Duodenal mucosa (tissue), 2 donors: Measurements from ENCODE around the gene PIKFYVE.

ENCODE experiments used
- H3K27ac ChIP-seq: one replicate; pipeline ENCODE4 v1.7.0; 2013; ENCODE audit warnings: low read depth, low read length
- H3K27me3 ChIP-seq, 2 donors: one replicate each; pipeline ENCODE4 v1.7.0; 2013; ENCODE audit warnings: low read length in 2 of 2, control low read depth in 1 of 2; ENCODE audit not compliant: insufficient read depth in 2 of 2, control insufficient read depth in 1 of 2
- H3K36me3 ChIP-seq, 2 donors: one replicate each; pipeline ENCODE4 v1.7.0; 2013; ENCODE audit warnings: low read length in 2 of 2, control low read depth in 1 of 2; ENCODE audit not compliant: insufficient read depth in 2 of 2, control insufficient read depth in 1 of 2
- H3K4me1 ChIP-seq, 2 donors: one replicate each; pipeline ENCODE4 v1.7.0; 2013; ENCODE audit warnings: low read length in 2 of 2, control low read depth in 1 of 2; ENCODE audit not compliant: insufficient read depth in 2 of 2, control insufficient read depth in 1 of 2
- H3K4me3 ChIP-seq, 2 donors: one replicate each; pipeline ENCODE4 v1.7.0; 2013; ENCODE audit warnings: low read length in 2 of 2, low read depth in 1 of 2
- H3K9ac ChIP-seq, 2 donors: one replicate each; pipeline ENCODE4 v1.7.0; 2013; ENCODE audit warnings: low read length in 2 of 2, low read depth in 1 of 2
- H3K9me3 ChIP-seq, 2 donors: one replicate each; pipeline ENCODE4 v1.7.0; 2013; ENCODE audit warnings: low read length in 2 of 2, control low read depth in 1 of 2; ENCODE audit not compliant: control insufficient read depth in 1 of 2

The PIKFYVE gene

DNA sequence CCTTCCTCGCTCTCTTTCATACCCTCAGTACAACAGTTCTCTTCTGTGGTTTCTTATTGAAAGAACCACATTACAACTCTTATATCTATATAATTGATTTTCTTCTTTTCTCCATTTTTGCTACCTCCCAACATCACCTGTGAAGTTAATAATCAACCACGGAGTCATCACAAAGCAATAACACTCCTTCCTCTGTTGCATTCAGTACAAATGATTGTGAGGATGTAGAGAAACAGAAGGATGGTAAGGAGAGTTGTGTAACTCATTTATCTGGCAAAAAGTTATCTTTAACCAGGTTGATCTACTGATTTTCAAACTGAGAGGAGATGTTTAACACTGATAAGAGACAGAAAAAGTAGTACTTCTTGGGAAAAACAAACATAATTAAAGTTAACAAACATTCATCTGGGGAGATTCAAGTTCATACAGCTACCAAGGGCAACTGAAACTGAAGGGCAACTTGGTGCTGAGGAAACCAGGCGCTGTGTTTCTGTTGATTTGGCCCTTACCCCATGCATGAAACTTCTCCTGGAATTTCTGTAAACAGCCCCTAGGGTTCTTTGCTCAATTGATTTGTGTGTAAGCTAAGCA, 25.3 kb upstream of the PIKFYVE start:
- no peak overlapping the region for H3K4me3 ChIP-seq
- no peak overlapping the region for H3K9ac ChIP-seq
- H3K27ac ChIP-seq, result no peak overlapping the region
- H3K4me1 ChIP-seq, result peaks cover 0 to 17% of the 10 kb centered on the region in 2 donors
- no peaks in the 10 kb centered on the region for H3K9me3 ChIP-seq
- H3K27me3 ChIP-seq, result no peaks in the 10 kb centered on the region
- H3K36me3 ChIP-seq, result peaks cover 48 to 69% of the 10 kb centered on the region in 2 donors

GRCh38 chr2:208244422-208244821, 21.6 kb upstream of the PIKFYVE start:
- H3K36me3 ChIP-seq, result peaks cover 46 to 79% of the 10 kb centered on the region in 2 donors
- no peak overlapping the region for H3K4me3 ChIP-seq
- no peaks in the 10 kb centered on the region for H3K27me3 ChIP-seq
- no peaks in the 10 kb centered on the region for H3K9me3 ChIP-seq
- H3K4me1 ChIP-seq, result peaks cover 0 to 26% of the 10 kb centered on the region in 2 donors
- H3K9ac ChIP-seq, result no peak overlapping the region
- no peak overlapping the region for H3K27ac ChIP-seq

- no peaks in the 10 kb centered on the region for H3K9me3 ChIP-seq
- H3K4me3 ChIP-seq, result no peak overlapping the region
- no peak overlapping the region for H3K27ac ChIP-seq
- H3K4me1 ChIP-seq, result peaks cover 0 to 31% of the 10 kb centered on the region in 2 donors
- H3K36me3 ChIP-seq, result peaks cover 42 to 80% of the 10 kb centered on the region in 2 donors
- no peaks in the 10 kb centered on the region for H3K27me3 ChIP-seq
- H3K9ac ChIP-seq, result no peak overlapping the region
These were observed 20.3 kb upstream of the PIKFYVE start for GRCh38 chr2:208245746-208246145.

DNA sequence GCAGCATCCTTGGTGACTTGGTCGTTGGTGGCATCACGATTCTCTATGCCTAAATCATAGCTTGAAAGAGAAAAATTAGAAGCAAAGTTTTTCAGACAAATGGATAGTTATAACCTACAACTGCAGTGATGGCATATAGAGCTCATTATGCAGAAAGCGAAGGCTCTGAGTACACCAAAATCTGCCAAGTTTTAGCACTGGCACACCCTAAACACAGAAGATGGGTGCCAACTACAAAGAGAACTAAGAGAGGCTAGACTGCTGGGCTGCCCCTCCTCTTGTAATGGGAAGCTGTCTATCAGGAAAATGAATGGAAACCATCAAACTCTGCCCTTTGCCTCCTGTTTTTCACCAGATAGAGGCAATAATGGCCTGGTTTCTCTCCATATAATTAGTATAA, 17.5 kb upstream of the PIKFYVE start:
- H3K4me3 ChIP-seq, result no peak overlapping the region
- peaks cover 35 to 76% of the 10 kb centered on the region in 2 donors for H3K36me3 ChIP-seq
- H3K9ac ChIP-seq, result no peak overlapping the region
- no peaks in the 10 kb centered on the region for H3K27me3 ChIP-seq
- H3K9me3 ChIP-seq, result no peaks in the 10 kb centered on the region
- H3K27ac ChIP-seq, result no peak overlapping the region
- peaks cover 19 to 51% of the 10 kb centered on the region in 2 donors for H3K4me1 ChIP-seq

DNA sequence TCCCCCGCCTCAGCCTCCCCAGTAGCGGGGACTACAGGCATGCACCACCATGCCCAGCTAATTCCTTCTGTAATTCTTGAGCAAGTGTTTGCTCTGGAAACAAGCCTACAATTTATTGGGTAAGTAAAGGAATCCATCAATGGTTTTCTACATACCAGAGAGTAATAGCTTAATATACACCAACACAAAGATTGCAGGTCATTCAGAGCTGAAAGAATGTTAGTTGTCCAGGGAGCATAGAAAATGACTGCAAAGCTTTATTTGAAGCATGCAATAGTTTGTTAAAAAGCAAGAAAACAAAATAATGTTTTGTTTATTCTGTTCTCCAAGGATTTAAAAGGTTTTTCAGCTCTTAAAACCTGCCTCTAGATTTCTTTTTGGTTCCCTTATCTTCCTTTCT, 16.8 kb upstream of the PIKFYVE start:
- Histone ChIP-seq H3K36me3 (peaks cover 30 to 69% of the 10 kb centered on the region in 2 donors), H3K4me1 (peaks cover 24 to 45% of the 10 kb centered on the region in 2 donors), H3K9ac (no peak overlapping the region), H3K9me3 (no peaks in the 10 kb centered on the region), H3K4me3 (no peak overlapping the region), H3K27me3 (no peaks in the 10 kb centered on the region), H3K27ac (no peak overlapping the region)

- Histone ChIP-seq H3K27me3 (no peaks in the 10 kb centered on the region), H3K9me3 (no peaks in the 10 kb centered on the region), H3K27ac (no peak overlapping the region), H3K9ac (no peak overlapping the region), H3K4me1 (peaks cover 24 to 38% of the 10 kb centered on the region in 2 donors), H3K4me3 (no peak overlapping the region), H3K36me3 (peaks cover 27 to 62% of the 10 kb centered on the region in 2 donors)
These were observed 15.7 kb upstream of the PIKFYVE start for GRCh38 chr2:208250388-208250787.

- peaks cover 22 to 57% of the 10 kb centered on the region in 2 donors for H3K36me3 ChIP-seq
- no peaks in the 10 kb centered on the region for H3K9me3 ChIP-seq
- no peaks in the 10 kb centered on the region for H3K27me3 ChIP-seq
- no peak overlapping the region for H3K9ac ChIP-seq
- H3K27ac ChIP-seq, result no peak overlapping the region
- no peak overlapping the region for H3K4me3 ChIP-seq
- peaks cover 24 to 32% of the 10 kb centered on the region in 2 donors for H3K4me1 ChIP-seq
These were observed 15.0 kb upstream of the PIKFYVE start for GRCh38 chr2:208251098-208251497.

GRCh38 chr2:208252716-208253492, 13.2 kb upstream of the PIKFYVE start:
- H3K4me1 ChIP-seq, result peaks cover 24 to 27% of the 10 kb centered on the region in 2 donors
- no peaks in the 10 kb centered on the region for H3K27me3 ChIP-seq
- peak overlapping the region; percentile 99 to 100 for H3K4me3 ChIP-seq
- peak overlapping the region; percentile 1 for H3K27ac ChIP-seq
- H3K36me3 ChIP-seq, result peaks cover 20 to 44% of the 10 kb centered on the region in 2 donors
- H3K9me3 ChIP-seq, result no peaks in the 10 kb centered on the region
- H3K9ac ChIP-seq, result peak overlapping the region in 1 of 2 donors; percentile 74

- H3K9ac ChIP-seq, result peak overlapping the region; percentile 65 to 74
- peak overlapping the region; percentile 1 for H3K27ac ChIP-seq
- H3K4me3 ChIP-seq, result peak overlapping the region; percentile 99 to 100
- H3K4me1 ChIP-seq, result peaks cover 24 to 27% of the 10 kb centered on the region in 2 donors
- no peaks in the 10 kb centered on the region for H3K9me3 ChIP-seq
- no peaks in the 10 kb centered on the region for H3K27me3 ChIP-seq
- H3K36me3 ChIP-seq, result peaks cover 18 to 37% of the 10 kb centered on the region in 2 donors
These were observed 12.4 kb upstream of the PIKFYVE start for GRCh38 chr2:208253600-208254117.
